Activated T-helper 2 cell treated with anti-CD3 and anti-CD28 coated beads, Interferon-gamma antibody, Interleukin-2, Interleukin-4, amounts not matched to agents 10 μg/mL and 5 μg/mL and 100 μg/mL, durations not matched to agents 14 hours and 24 hours and 36 hours (primary cell): ENCODE measurements around the gene CDC6. TPM values are rescaled to one million over a fixed set of nuclear protein-coding genes. Genes with fewer than 3 reads are reported as not detected.

Source experiments
- DNase-seq: peaks from one replicate; pipeline ENCODE4 v3.0.0; 2021; ENCODE audit warnings: low spot score
- H3K27ac Mint-ChIP-seq: one replicate; pipeline ENCODE4 v1.8.0; 2021; ENCODE audit warnings: mixed read lengths
- H3K27me3 Mint-ChIP-seq: one replicate; pipeline ENCODE4 v1.8.0; 2021; ENCODE audit warnings: low read depth, mixed read lengths
- H3K36me3 Mint-ChIP-seq: one replicate; pipeline ENCODE4 v1.8.0; 2021; ENCODE audit warnings: low read depth, mixed read lengths
- H3K4me1 Mint-ChIP-seq: one replicate; pipeline ENCODE4 v1.8.0; 2021; ENCODE audit warnings: low read depth, mixed read lengths
- H3K4me3 Mint-ChIP-seq: one replicate; pipeline ENCODE4 v1.8.0; 2021; ENCODE audit warnings: low read depth, mild to moderate bottlenecking, moderate library complexity, mixed read lengths
- H3K9me3 Mint-ChIP-seq: one replicate; pipeline ENCODE4 v1.8.0; 2021; ENCODE audit warnings: mixed read lengths
- intact Hi-C: fragments of 100-400 bp; cut with micrococcal nuclease; formaldehyde crosslinking; loops from one replicate; pipeline ENCODE4 v1.15.1; 2023
- total RNA-seq: library from RNA; stranded (reverse); gene quantifications from 2 replicates; pipeline ENCODE4 v1.2.3, GENCODE V29; 2022

Gene CDC6
- total RNA-seq, 1 donor from 2014 or later, result 126 TPM

- Mint-ChIP-seq H3K27ac (peak overlapping the region; percentile 64), H3K36me3 (peaks cover 57% of the 10 kb centered on the region), H3K4me3 (no peak overlapping the region), H3K9me3 (no peaks in the 10 kb centered on the region), H3K4me1 (peaks cover 64% of the 10 kb centered on the region), H3K27me3 (no peaks in the 10 kb centered on the region)
- intact Hi-C loops, result no loop called here
- no peak for DNase-seq
Measured at GRCh38 chr17:40333781-40334448, 46.2 kb downstream of the CDC6 start.

DNA sequence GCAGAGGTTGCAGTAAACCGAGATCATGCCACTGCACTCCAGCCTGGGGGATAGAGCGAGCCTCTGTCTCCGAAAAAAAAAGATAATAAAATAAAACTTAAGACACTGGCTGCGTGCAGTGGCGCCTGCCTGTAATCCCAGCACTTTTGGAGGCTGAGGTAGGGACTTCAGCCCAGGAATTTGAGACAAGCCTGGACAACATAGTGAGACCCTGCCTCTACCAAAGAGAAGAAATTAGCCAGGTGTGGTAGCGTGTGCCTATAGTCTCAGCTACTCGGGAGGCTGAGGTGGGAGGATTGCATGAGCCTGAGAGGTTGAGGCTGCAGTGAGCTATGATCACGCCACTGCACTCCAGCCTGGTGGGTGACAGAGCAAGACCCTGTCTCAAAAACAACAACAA lies 47.9 kb downstream of the CDC6 start:
- intact Hi-C loops, result no loop called here
- Mint-ChIP-seq H3K4me1 (peaks cover 65% of the 10 kb centered on the region), H3K36me3 (peaks cover 63% of the 10 kb centered on the region), H3K27me3 (no peaks in the 10 kb centered on the region), H3K9me3 (no peaks in the 10 kb centered on the region), H3K4me3 (no peak overlapping the region), H3K27ac (no peak overlapping the region)
- no peak for DNase-seq

DNA sequence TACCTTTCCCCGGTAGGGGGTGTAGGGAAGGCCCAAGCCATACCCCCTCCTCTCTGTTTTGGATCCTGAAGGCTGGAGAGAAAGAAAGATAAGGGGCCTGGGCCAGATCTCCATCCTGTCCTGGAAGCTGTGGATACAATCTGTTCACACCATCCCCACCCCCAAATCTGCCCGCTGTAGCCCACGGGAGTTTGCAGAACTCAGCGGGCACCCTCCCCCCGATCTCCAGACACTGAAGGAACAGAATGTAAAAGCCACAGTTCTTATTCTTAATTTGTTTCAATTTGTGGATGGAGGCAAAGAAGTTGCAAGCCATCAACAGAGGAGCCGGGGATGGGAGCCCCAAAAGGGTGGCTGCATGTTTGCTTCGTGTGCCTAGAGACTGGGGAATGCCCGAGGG lies 49.7 kb downstream of the CDC6 start:
- Mint-ChIP-seq H3K27me3 (no peaks in the 10 kb centered on the region), H3K9me3 (no peaks in the 10 kb centered on the region), H3K27ac (peak overlapping the region; percentile 62), H3K4me1 (peaks cover 60% of the 10 kb centered on the region), H3K4me3 (no peak overlapping the region), H3K36me3 (peaks cover 56% of the 10 kb centered on the region)
- intact Hi-C loops, result no loop called here
- DNase-seq, result no peak

DNA sequence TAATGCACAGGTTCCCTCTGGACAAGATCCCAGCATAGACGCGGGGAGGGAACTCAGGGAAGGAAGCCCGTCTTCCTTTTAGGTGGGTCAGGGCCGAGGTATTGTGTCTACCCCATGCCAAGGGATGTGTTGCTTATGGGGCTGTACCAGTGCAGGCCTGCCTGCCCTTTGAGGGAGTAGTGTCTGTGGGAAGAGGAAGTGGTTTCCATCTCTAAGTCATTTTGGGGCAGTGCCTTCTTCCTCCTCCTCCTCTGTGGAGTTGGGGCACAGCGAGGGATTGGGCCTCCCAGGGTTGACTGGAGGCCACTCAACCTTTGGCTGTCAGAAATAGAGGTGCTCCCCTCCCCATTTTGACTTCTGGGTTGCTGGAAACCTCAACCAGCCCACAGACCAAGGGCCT lies 50.4 kb downstream of the CDC6 start:
- DNase-seq, result no peak
- intact Hi-C loops, result no loop called here
- H3K27me3 Mint-ChIP-seq, result no peaks in the 10 kb centered on the region
- no peaks in the 10 kb centered on the region for H3K9me3 Mint-ChIP-seq
- H3K27ac Mint-ChIP-seq, result peak overlapping the region; percentile 62
- H3K36me3 Mint-ChIP-seq, result peaks cover 53% of the 10 kb centered on the region
- peak overlapping the region; percentile 14 for H3K4me3 Mint-ChIP-seq
- peaks cover 60% of the 10 kb centered on the region for H3K4me1 Mint-ChIP-seq

- Mint-ChIP-seq H3K4me3 (no peak overlapping the region), H3K27ac (peak overlapping the region; percentile 44), H3K4me1 (peaks cover 56% of the 10 kb centered on the region), H3K36me3 (peaks cover 53% of the 10 kb centered on the region), H3K27me3 (no peaks in the 10 kb centered on the region), H3K9me3 (no peaks in the 10 kb centered on the region)
- no peak for DNase-seq
- intact Hi-C loops, result no loop called here
Measured at GRCh38 chr17:40338941-40339649, 51.4 kb downstream of the CDC6 start.

DNA sequence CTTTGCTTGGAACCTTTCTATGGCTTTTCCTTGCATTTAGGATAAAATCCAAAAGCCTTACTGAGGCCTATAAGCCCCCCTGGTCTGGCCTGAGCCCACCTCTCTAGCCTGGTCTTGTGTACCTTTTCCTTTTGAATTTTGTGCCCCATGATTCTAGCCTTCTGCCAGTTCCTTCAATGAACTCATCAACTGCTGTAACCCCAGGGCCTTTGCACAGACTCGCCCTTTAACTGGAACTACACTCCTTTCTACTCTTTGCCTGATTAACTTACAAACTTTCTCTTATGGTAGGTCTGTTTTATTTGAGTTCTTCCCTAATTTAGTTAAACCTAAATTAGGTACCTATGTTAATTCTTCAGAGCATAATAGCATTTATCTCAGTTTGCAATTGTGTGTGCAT lies 52.6 kb downstream of the CDC6 start:
- H3K4me1 Mint-ChIP-seq, result peaks cover 52% of the 10 kb centered on the region
- no peak for DNase-seq
- peak overlapping the region; percentile 43 for H3K27ac Mint-ChIP-seq
- no peaks in the 10 kb centered on the region for H3K9me3 Mint-ChIP-seq
- no peak overlapping the region for H3K4me3 Mint-ChIP-seq
- peaks cover 49% of the 10 kb centered on the region for H3K36me3 Mint-ChIP-seq
- intact Hi-C loops, result loop anchor here (2.0 to 5.0 kb wide), 2 partner anchors 18 to 33 kb away; partner anchors contain the start of gene RARA
- H3K27me3 Mint-ChIP-seq, result no peaks in the 10 kb centered on the region

- Mint-ChIP-seq H3K4me3 (peak overlapping the region; percentile 73), H3K9me3 (no peaks in the 10 kb centered on the region), H3K27me3 (no peaks in the 10 kb centered on the region), H3K4me1 (peaks cover 55% of the 10 kb centered on the region), H3K36me3 (peaks cover 49% of the 10 kb centered on the region), H3K27ac (peak overlapping the region; percentile 89)
- peak; percentile 82 for DNase-seq
- intact Hi-C loops, result loop anchor here (2.0 to 5.0 kb wide), 2 partner anchors 18 to 34 kb away; partner anchors contain the start of gene RARA
Measured at GRCh38 chr17:40340880-40341807, 53.5 kb downstream of the CDC6 start.

GRCh38 chr17:40341808-40342503 lies 54.3 kb downstream of the CDC6 start:
- Mint-ChIP-seq H3K27ac (peak overlapping the region; percentile 17), H3K27me3 (no peaks in the 10 kb centered on the region), H3K4me1 (peaks cover 56% of the 10 kb centered on the region), H3K9me3 (no peaks in the 10 kb centered on the region), H3K36me3 (peaks cover 49% of the 10 kb centered on the region), H3K4me3 (peak overlapping the region; percentile 67)
- intact Hi-C loops, result loop anchor here (2.0 to 5.0 kb wide), 2 partner anchors 19 to 35 kb away; partner anchors contain the start of gene RARA
- no peak for DNase-seq

DNA sequence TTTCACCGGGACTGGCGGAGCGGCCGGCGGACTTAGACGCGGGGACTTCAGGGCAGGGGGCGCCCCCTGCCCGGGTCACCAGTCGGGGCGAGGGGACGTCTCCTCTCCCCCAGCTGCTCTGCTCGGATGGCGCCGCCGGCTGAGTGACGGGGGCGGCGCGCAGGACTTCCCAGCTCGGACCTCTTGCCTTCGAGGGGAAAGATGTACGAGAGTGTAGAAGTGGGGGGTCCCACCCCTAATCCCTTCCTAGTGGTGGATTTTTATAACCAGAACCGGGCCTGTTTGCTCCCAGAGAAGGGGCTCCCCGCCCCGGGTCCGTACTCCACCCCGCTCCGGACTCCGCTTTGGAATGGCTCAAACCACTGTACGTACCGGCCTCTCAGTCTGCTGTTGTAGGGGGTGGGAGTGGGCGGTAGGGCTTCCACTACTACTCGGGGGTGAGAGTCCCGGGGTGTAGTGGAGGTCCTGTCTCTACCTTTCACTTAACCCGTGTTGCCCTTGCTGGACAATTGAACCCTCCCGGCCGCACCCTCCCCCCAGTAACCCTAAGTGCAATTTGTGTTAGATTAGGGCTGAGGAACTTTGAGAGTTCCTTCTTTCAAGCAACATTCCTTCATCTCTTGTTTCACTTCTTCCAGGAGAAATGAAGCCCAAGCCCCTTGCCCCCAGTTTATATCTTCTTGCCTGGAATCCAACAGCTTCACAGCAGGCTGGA lies 55.0 kb downstream of the CDC6 start:
- peak overlapping the region; percentile 67 for H3K4me3 Mint-ChIP-seq
- no peaks in the 10 kb centered on the region for H3K9me3 Mint-ChIP-seq
- peak overlapping the region; percentile 33 for H3K27ac Mint-ChIP-seq
- intact Hi-C loops, result loop anchor here (5.0 kb wide), 1 partner anchor 35 kb away; the partner anchor contains the start of gene RARA
- H3K4me1 Mint-ChIP-seq, result peaks cover 51% of the 10 kb centered on the region
- no peaks in the 10 kb centered on the region for H3K27me3 Mint-ChIP-seq
- peaks cover 44% of the 10 kb centered on the region for H3K36me3 Mint-ChIP-seq
- DNase-seq, result no peak

DNA sequence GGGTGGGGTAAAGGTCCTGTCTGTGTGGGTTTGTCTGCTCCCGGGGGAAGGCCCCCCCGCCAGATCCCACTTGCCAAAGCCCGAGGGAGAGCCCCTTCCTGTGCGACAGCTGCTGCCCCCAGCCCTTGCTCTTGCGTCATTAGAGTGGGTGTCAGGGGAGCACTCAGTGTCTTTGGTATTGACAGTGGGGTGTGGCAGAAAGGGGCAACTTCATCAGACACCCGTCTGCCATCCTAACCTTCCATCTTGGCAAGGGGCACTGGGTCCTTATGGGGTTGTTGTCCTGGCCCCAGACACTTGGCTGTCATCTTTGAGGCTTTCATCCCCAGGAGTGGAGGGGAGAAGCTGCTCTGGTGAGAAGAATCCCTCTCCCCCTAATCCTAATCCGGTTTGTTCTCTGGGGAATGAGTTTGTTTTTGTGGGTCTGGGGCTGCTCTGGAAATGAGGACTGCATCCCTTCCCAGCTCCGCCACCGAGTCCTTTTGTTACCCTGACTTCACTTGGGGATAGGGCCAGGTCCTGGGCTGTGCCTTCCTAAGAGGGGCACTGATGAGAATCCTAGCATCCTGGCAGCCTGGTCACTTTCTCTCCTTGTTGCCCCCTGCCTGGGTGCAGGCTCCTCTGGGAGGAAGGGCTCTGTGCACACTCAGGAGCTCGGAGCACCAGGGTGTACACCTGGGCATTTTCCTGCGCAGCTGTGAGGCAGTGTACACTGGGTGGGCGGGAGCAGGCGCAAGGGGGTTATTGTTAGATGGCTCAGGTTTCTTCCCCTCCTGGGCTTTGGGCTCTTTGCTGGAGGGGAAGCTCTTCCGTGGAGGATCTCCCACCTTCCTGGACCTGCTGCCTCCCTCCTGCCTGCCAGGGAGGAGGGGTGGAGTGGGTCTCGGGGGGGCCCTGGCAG lies 55.8 kb downstream of the CDC6 start:
- H3K36me3 Mint-ChIP-seq, result peaks cover 38% of the 10 kb centered on the region
- H3K27ac Mint-ChIP-seq, result peak overlapping the region; percentile 33
- H3K4me3 Mint-ChIP-seq, result peak overlapping the region; percentile 67
- H3K9me3 Mint-ChIP-seq, result no peaks in the 10 kb centered on the region
- H3K27me3 Mint-ChIP-seq, result no peaks in the 10 kb centered on the region
- intact Hi-C loops, result loop anchor here (5.0 kb wide), 1 partner anchor 36 kb away; the partner anchor contains the start of gene RARA
- DNase-seq, result no peak
- peaks cover 49% of the 10 kb centered on the region for H3K4me1 Mint-ChIP-seq
